Retinal pigment epithelial cell (primary cell): ENCODE data around the gene EPX.

Source experiments
- DNase-seq: peaks from one replicate; pipeline ENCODE4 v3.0.0-alpha.2; 2010; ENCODE audit warnings: low read depth
- H3K4me3 ChIP-seq: 2 replicates; pipeline ENCODE4 v1.5.1; 2011; ENCODE audit warnings: mild to moderate bottlenecking, low read length, control low read depth, moderate library complexity
- TF ChIP-seq, protein P1 (sequence below): conservative IDR thresholded peaks from 2 replicates; pipeline ENCODE4 v1.5.1; 2011; ENCODE audit warnings: low read depth, low read length, control low read depth, inconsistent platforms

The EPX gene

DNA sequence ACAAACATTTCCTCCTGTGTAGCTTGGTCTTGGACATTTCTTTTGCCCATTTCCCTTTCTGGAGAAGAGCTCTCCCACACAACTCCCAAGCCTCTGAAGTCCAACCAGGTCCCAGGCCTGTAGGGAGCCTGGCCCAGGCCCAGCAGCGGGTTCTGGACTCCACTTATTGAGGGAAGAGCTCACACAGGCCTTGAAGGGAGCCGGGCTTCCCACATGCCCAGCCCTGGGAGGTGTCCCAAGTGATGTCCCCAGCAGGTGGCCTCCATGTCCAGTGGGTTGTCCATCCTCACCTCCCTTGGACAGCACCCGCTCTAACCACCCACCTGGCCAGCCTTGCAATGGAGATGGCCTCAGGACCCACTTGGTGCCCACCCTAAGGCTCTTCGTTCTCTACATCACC lies 5.9 kb upstream of the EPX start:
- no peak for DNase-seq
- no peak overlapping the region for H3K4me3 ChIP-seq

DNA sequence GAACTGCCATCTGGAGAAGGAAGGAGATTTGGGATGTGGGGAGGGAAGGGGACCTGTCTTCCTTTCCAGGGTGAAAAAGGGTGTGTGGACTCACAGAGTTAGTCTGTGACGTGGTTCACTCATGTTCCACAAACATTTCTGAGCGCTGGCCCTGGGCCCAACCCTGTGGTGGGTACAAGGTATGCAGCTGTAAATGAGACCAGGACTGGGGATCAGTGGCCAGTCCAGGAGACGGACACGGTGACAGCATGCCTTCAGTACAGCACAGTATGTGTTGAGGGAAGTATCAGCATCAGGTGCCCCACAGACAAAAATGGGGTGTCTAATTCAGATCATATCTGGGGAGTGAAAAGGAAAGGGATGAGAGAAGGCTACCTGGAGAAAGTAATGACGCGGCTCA lies 5.5 kb upstream of the EPX start:
- no peak overlapping the region for H3K4me3 ChIP-seq
- DNase-seq, result no peak
- TF ChIP-seq, protein P1, sequence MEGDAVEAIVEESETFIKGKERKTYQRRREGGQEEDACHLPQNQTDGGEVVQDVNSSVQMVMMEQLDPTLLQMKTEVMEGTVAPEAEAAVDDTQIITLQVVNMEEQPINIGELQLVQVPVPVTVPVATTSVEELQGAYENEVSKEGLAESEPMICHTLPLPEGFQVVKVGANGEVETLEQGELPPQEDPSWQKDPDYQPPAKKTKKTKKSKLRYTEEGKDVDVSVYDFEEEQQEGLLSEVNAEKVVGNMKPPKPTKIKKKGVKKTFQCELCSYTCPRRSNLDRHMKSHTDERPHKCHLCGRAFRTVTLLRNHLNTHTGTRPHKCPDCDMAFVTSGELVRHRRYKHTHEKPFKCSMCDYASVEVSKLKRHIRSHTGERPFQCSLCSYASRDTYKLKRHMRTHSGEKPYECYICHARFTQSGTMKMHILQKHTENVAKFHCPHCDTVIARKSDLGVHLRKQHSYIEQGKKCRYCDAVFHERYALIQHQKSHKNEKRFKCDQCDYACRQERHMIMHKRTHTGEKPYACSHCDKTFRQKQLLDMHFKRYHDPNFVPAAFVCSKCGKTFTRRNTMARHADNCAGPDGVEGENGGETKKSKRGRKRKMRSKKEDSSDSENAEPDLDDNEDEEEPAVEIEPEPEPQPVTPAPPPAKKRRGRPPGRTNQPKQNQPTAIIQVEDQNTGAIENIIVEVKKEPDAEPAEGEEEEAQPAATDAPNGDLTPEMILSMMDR, result no peak

More for the DNA sequence above, 5.9 kb upstream of the EPX start:
- TF ChIP-seq, protein P1, result no peak

DNA sequence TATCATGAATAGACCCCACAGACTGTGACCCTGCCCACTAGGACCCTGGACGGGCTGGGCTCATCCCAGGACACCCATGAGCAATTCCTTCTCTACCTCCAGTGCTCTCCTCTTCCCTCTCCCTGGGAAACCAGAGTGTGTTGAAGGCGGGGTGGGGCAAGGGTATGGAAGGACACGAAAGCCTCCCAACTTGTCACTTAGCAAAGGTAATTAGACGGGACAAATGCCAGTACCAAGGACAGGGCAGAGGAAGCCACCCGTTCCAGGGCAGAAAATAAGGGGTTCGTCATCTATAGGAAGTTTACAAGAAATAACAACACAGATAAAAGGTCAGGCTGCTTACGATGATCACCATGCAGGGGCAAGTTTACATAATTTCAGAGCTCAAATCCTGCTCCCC lies 4.9 kb upstream of the EPX start:
- DNase-seq, result no peak
- TF ChIP-seq, protein P1, result no peak
- H3K4me3 ChIP-seq, result no peak overlapping the region

DNA sequence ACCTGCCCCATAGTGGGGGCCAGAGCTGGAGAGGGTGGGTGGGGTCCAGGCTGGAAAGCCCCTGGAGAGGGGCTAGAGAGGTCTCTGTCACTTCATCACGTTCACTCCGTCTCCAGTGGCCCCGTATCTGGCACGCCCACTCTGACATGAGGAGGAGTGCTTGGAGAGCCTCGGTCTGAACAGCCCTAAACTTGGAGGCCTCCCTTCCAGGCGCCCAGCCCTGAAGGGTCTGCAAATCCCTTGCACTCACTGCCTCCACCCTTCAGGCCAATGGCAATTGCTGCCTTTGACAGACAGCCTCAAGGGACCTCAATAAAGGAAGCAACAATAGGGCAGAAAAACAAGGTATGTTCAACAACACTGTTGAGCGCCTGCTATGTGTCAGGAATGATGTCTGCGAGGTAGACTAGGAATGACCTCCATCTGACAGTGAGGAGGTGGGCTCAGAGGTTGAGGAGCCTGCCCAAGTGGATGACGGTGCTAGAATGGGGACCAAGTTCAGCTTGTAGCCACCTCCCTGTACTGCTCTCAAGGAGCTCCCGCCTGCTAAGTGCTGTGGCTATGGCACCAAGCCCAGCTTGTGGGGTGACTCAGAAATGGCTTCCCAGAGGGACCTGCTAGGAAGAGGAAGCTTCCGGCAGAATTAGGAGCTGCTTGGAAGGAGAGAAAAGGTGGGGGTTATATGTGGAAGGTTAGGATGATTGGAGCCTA lies 2.9 kb upstream of the EPX start:
- TF ChIP-seq, protein P1, result no peak
- H3K4me3 ChIP-seq, result no peak overlapping the region
- DNase-seq, result no peak

DNA sequence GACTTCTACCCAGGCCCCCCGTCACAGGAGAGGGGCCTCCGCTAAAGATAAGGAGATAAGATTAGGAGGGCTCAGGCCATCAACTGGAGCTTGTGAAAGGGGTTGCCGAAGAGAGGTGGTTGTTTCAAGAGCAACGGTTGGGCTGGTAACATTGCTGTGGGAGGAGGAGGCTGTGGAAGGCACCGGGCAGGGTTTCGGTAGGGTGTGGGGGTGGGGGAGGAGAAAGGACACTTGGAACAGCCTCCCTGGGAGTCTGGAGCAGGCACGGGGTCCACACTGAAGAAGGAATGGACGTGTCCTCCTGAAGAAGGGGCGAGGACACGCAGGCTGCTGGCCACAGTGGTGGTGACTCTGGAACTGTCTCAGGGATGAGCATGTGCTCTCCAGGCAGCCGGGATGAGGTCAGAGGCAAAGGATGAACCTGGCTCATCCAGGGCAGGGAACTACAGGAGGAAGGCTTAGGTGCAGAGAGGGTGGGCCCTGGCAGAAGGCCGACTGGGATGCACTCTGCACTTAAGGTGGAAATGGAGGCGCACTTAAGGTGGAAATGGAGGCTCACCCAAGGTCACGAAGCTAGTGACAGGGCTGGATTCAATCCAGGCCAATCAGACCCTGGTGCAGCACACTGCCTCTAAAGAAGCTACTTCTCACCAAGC lies 1.2 kb upstream of the EPX start:
- TF ChIP-seq, protein P1, result no peak
- H3K4me3 ChIP-seq, result no peak overlapping the region
- DNase-seq, result no peak

DNA sequence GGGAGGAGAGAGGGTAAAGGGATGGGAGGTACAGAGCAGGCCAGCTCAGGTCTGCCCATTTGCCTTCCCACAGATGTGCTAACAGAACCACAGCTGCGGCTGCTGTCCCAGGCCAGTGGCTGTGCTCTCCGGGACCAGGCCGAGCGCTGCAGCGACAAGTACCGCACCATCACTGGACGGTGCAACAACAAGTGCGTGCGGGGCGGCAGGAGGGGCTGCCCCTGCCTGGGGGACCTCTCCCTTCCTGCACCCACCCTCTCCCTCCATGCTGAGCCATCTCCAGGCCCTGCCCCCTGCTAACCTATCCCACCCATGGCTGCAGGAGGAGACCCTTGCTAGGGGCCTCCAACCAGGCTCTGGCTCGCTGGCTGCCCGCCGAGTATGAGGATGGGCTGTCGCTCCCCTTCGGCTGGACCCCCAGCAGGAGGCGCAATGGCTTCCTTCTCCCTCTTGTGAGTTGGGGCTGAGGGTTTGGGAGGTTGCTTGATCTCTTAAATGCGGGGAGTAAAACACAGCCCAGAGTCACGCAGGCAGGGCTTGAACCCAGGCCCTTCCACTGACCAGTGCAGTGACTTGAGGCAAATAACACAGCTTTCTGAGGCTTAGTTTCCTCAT lies 1.2 kb downstream of the EPX start:
- DNase-seq, result no peak
- TF ChIP-seq, protein P1, result no peak
- no peak overlapping the region for H3K4me3 ChIP-seq

DNA sequence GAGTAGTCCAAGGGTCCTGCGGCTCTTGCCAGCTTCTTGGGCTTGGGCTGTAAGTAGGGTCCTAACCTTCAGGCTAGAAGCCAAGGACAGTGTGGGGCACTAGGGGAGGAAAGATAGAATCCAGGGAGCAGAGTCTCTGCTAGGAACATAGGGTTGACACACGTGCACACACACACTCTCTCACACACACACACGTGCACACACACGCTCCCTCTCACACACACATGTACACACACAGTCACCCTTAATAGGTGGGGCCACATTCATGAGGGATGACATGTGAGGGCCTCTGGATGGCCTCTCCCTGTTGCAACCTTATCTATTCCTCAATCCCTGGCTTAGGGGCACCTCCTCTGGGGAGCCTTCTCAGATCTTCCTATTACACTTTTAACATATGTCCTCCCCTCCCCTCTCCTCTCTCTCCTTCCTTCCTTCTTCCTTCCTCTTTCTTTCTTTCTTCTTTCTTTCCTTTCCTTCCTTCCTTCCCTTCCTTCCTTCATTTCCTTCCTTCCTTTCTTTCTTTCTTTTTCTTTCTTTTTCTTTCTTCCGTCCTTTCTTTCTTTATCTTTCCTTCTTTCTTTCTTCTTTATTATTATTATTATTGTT lies 3.1 kb downstream of the EPX start:
- TF ChIP-seq, protein P1, result no peak
- no peak overlapping the region for H3K4me3 ChIP-seq

More for the DNA sequence above, 3.1 kb downstream of the EPX start:
- DNase-seq, result no peak
